Activated CD4-positive, alpha-beta T cell treated with anti-CD3 and anti-CD28 coated beads for 36 hours (primary cell): ENCODE results near the gene NKD1. TPM values are rescaled to one million over a fixed set of nuclear protein-coding genes. Genes with fewer than 3 reads are reported as not detected.

Experiments used
- ATAC-seq: fragments of 200-7000 bp; cut with Tn5 transposase; one replicate; pipeline ENCODE4 v1.10.0; 2021; ENCODE audit warnings: mild to moderate bottlenecking, moderate library complexity
- CTCF ChIA-PET: fragments of 350-600 bp; sonication (Branson Sonifier 250); formaldehyde crosslinking; loops from one replicate; lab custom pipeline; 2021; ENCODE audit warnings: antibody characterized with exemption; lab: Charles Lee
- POLR2A ChIA-PET: fragments of 350-600 bp; sonication (Branson Sonifier 250); formaldehyde crosslinking; loops from one replicate; lab custom pipeline; 2021; ENCODE audit warnings: antibody characterized with exemption, inconsistent platforms; lab: Charles Lee
- DNase-seq: peaks from one replicate; pipeline ENCODE4 v3.0.0-alpha.2; 2020
- H3K27ac Mint-ChIP-seq: one replicate; pipeline ENCODE4 v1.8.0; 2021; ENCODE audit warnings: mixed read lengths
- H3K27me3 Mint-ChIP-seq: one replicate; pipeline ENCODE4 v1.8.0; 2021; ENCODE audit warnings: mixed read lengths
- H3K36me3 Mint-ChIP-seq: one replicate; pipeline ENCODE4 v1.8.0; 2021; ENCODE audit warnings: low read depth, mixed read lengths
- H3K4me1 Mint-ChIP-seq: one replicate; pipeline ENCODE4 v1.8.0; 2021; ENCODE audit warnings: mixed read lengths
- H3K4me3 Mint-ChIP-seq: one replicate; pipeline ENCODE4 v1.8.0; 2021; ENCODE audit warnings: mild to moderate bottlenecking, moderate library complexity, mixed read lengths
- H3K9me3 Mint-ChIP-seq: one replicate; pipeline ENCODE4 v1.8.0; 2021; ENCODE audit warnings: low read depth, mixed read lengths
- intact Hi-C, 2 experiments: fragments of 100-400 bp; cut with DNase I in 1 of 2; cut with micrococcal nuclease in 1 of 2; formaldehyde crosslinking; loops; one replicate each; pipeline versions ENCODE4 v1.14.2 to v1.15.1; 2022 to 2024; cut with DNase I, micrococcal nuclease
- total RNA-seq, 2 experiments: library from RNA; stranded (reverse); gene quantifications; one replicate each; pipeline ENCODE4 v1.2.3, GENCODE V29; 2021

Gene NKD1
- total RNA-seq, 2 experiments from 2014 or later, result 1.8 to 3.1 TPM

GRCh38 chr16:50584033-50584722, 36.0 kb downstream of the NKD1 start:
- H3K9me3 Mint-ChIP-seq, result no peaks in the 10 kb centered on the region
- no peaks in the 10 kb centered on the region for H3K27me3 Mint-ChIP-seq
- DNase-seq, result peak; percentile 29
- H3K4me1 Mint-ChIP-seq, result peaks cover 23% of the 10 kb centered on the region
- H3K4me3 Mint-ChIP-seq, result no peak overlapping the region
- H3K27ac Mint-ChIP-seq, result peak overlapping the region; percentile 58
- ChIA-PET POLR2A (no interaction called here), CTCF (interaction anchor here (0.6 to 1.4 kb wide), 4 partner anchors 13 to 96 kb away, joined by 3 read pairs; no protein-coding TSS in a partner anchor)
- peaks cover 6% of the 10 kb centered on the region for H3K36me3 Mint-ChIP-seq
- ATAC-seq, result peak; percentile 53
- intact Hi-C loops, result no loop called here

GRCh38 chr16:50585331-50585776, 37.2 kb downstream of the NKD1 start:
- Mint-ChIP-seq H3K4me1 (peaks cover 35% of the 10 kb centered on the region), H3K27me3 (no peaks in the 10 kb centered on the region), H3K9me3 (no peaks in the 10 kb centered on the region), H3K36me3 (peaks cover 2% of the 10 kb centered on the region), H3K27ac (no peak overlapping the region), H3K4me3 (no peak overlapping the region)
- intact Hi-C loops, result loop anchor here in 1 of 2 experiments (5.0 kb wide), 1 partner anchor 157 kb away; the partner anchor contains the start of gene CYLD
- ChIA-PET POLR2A (no interaction called here), CTCF (interaction anchor here (0.6 kb wide), 1 partner anchor 195 kb away, joined by 6 read pairs; no protein-coding TSS in a partner anchor)
- ATAC-seq (no peak), DNase-seq (no peak)

- ChIA-PET POLR2A (no interaction called here), CTCF (interaction anchor here (1.2 kb wide), 2 partner anchors 78 to 219 kb away, joined by 3 to 5 read pairs; no protein-coding TSS in a partner anchor)
- Mint-ChIP-seq H3K4me1 (peaks cover 51% of the 10 kb centered on the region), H3K9me3 (no peaks in the 10 kb centered on the region), H3K36me3 (peaks cover 2% of the 10 kb centered on the region), H3K27me3 (no peaks in the 10 kb centered on the region), H3K4me3 (no peak overlapping the region), H3K27ac (no peak overlapping the region)
- ATAC-seq (no peak), DNase-seq (no peak)
- intact Hi-C loops, result loop anchor here in 1 of 2 experiments (5.0 kb wide), 1 partner anchor 155 kb away; the partner anchor contains the start of gene CYLD
Measured at GRCh38 chr16:50587543-50587942, 39.3 kb downstream of the NKD1 start.

- intact Hi-C loops, result loop anchor here in 1 of 2 experiments (5.0 kb wide), 1 partner anchor 154 kb away; the partner anchor contains the start of gene CYLD
- H3K27me3 Mint-ChIP-seq, result no peaks in the 10 kb centered on the region
- ChIA-PET POLR2A (no interaction called here), CTCF (interaction anchor here (1.2 to 2.1 kb wide), 2 partner anchors 77 to 218 kb away, joined by 3 to 8 read pairs; no protein-coding TSS in a partner anchor)
- H3K36me3 Mint-ChIP-seq, result peaks cover 2% of the 10 kb centered on the region
- ATAC-seq (no peak), DNase-seq (no peak)
- no peaks in the 10 kb centered on the region for H3K9me3 Mint-ChIP-seq
- no peak overlapping the region for H3K4me3 Mint-ChIP-seq
- H3K27ac Mint-ChIP-seq, result peak overlapping the region; percentile 95
- peaks cover 50% of the 10 kb centered on the region for H3K4me1 Mint-ChIP-seq
Measured at GRCh38 chr16:50588276-50588675, 40.1 kb downstream of the NKD1 start.

GRCh38 chr16:50591209-50591608, 43.0 kb downstream of the NKD1 start:
- no peak for ATAC-seq
- ChIA-PET CTCF (interaction anchor here (1.0 kb wide), 1 partner anchor 20 kb away, joined by 3 read pairs; no protein-coding TSS in a partner anchor), POLR2A (no interaction called here)
- Mint-ChIP-seq H3K4me3 (no peak overlapping the region), H3K27me3 (no peaks in the 10 kb centered on the region), H3K9me3 (no peaks in the 10 kb centered on the region), H3K27ac (no peak overlapping the region), H3K36me3 (peaks cover 2% of the 10 kb centered on the region), H3K4me1 (peaks cover 35% of the 10 kb centered on the region)
- intact Hi-C loops, result no loop called here
- DNase-seq, result no peak

GRCh38 chr16:50591800-50592771, 43.9 kb downstream of the NKD1 start:
- Mint-ChIP-seq H3K4me1 (peaks cover 37% of the 10 kb centered on the region), H3K27me3 (no peaks in the 10 kb centered on the region), H3K9me3 (no peaks in the 10 kb centered on the region), H3K4me3 (no peak overlapping the region), H3K27ac (no peak overlapping the region), H3K36me3 (peaks cover 2% of the 10 kb centered on the region)
- intact Hi-C loops, result no loop called here
- DNase-seq (no peak), ATAC-seq (no peak)
- CTCF ChIA-PET, result interaction anchor here (1.0 kb wide), 1 partner anchor 20 kb away, joined by 3 read pairs; no protein-coding TSS in a partner anchor
- POLR2A ChIA-PET, result no interaction called here

- DNase-seq (no peak), ATAC-seq (no peak)
- Mint-ChIP-seq H3K4me1 (peaks cover 37% of the 10 kb centered on the region), H3K9me3 (no peaks in the 10 kb centered on the region), H3K27ac (no peak overlapping the region), H3K36me3 (no peaks in the 10 kb centered on the region), H3K4me3 (no peak overlapping the region), H3K27me3 (no peaks in the 10 kb centered on the region)
- CTCF ChIA-PET, result interaction anchor here (0.5 to 0.8 kb wide), 2 partner anchors 15 to 123 kb away, joined by 3 read pairs; no protein-coding TSS in a partner anchor
- intact Hi-C loops, result no loop called here
- POLR2A ChIA-PET, result interaction anchor here (0.7 kb wide), 1 partner anchor 23 kb away, joined by 4 read pairs; no protein-coding TSS in a partner anchor
Measured at GRCh38 chr16:50592996-50593395, 44.8 kb downstream of the NKD1 start.

- no peaks in the 10 kb centered on the region for H3K27me3 Mint-ChIP-seq
- H3K27ac Mint-ChIP-seq, result no peak overlapping the region
- H3K4me3 Mint-ChIP-seq, result no peak overlapping the region
- peaks cover 35% of the 10 kb centered on the region for H3K4me1 Mint-ChIP-seq
- H3K36me3 Mint-ChIP-seq, result no peaks in the 10 kb centered on the region
- ATAC-seq (no peak), DNase-seq (no peak)
- CTCF ChIA-PET, result interaction anchor here (0.5 to 1.3 kb wide), 5 partner anchors 14 to 166 kb away, joined by 3 read pairs; no protein-coding TSS in a partner anchor
- POLR2A ChIA-PET, result interaction anchor here (0.7 kb wide), 1 partner anchor 23 kb away, joined by 4 read pairs; no protein-coding TSS in a partner anchor
- no peaks in the 10 kb centered on the region for H3K9me3 Mint-ChIP-seq
- intact Hi-C loops, result no loop called here
Measured at GRCh38 chr16:50593410-50594150, 45.4 kb downstream of the NKD1 start.

- no peak for ATAC-seq
- ChIA-PET POLR2A (no interaction called here), CTCF (interaction anchor here (0.6 to 1.3 kb wide), 3 partner anchors 30 to 165 kb away, joined by 3 read pairs; no protein-coding TSS in a partner anchor)
- DNase-seq, result no peak
- no peaks in the 10 kb centered on the region for H3K36me3 Mint-ChIP-seq
- no peak overlapping the region for H3K4me3 Mint-ChIP-seq
- H3K4me1 Mint-ChIP-seq, result peaks cover 31% of the 10 kb centered on the region
- intact Hi-C loops, result no loop called here
- no peaks in the 10 kb centered on the region for H3K9me3 Mint-ChIP-seq
- H3K27ac Mint-ChIP-seq, result no peak overlapping the region
- no peaks in the 10 kb centered on the region for H3K27me3 Mint-ChIP-seq
Measured at GRCh38 chr16:50594308-50595260, 46.4 kb downstream of the NKD1 start.

GRCh38 chr16:50595859-50596258, 47.7 kb downstream of the NKD1 start:
- Mint-ChIP-seq H3K4me1 (peaks cover 35% of the 10 kb centered on the region), H3K27me3 (no peaks in the 10 kb centered on the region), H3K9me3 (no peaks in the 10 kb centered on the region), H3K4me3 (no peak overlapping the region), H3K36me3 (no peaks in the 10 kb centered on the region), H3K27ac (no peak overlapping the region)
- ChIA-PET POLR2A (no interaction called here), CTCF (no interaction called here)
- no peak for DNase-seq
- no peak for ATAC-seq
- intact Hi-C loops, result no loop called here
